Measurements from ENCODE around the gene IQCE.

The IQCE gene

DNA sequence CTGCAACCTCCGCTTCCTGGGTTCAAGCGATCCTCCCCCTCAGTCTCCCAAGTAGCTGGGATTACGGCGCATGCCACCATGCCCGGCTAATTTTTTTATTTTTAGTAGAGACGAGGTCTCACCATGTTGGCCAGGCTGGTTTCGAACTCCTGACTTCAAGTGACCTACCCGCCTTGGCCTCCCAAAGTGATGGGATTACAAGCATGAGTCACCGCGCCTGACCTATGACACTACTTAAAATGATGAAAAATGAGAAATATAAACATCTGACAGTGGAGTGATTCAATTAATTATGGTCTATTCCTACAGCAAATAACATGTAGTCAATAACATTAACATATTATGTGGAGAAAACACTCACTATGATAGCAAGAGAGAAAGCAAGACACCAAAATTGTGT is 5.7 kb upstream of the IQCE start (continued):
- TF ChIP-seq TSHZ2 (CRISPR knock-in tag; IDR thresholded peaks at IDR 0.05) (no peak), ZC3H10 (CRISPR knock-in tag; IDR thresholded peaks at IDR 0.05) (no peak), ESRRG (CRISPR knock-in tag; IDR thresholded peaks at IDR 0.05) (no peak), CREB5 (CRISPR knock-in tag; IDR thresholded peaks at IDR 0.05; ENCODE audit: low read depth) (no peak), TOX (CRISPR knock-in tag; IDR thresholded peaks at IDR 0.05; ENCODE audit: borderline replicate concordance) (no peak), TCF4 (CRISPR knock-in tag; IDR thresholded peaks at IDR 0.05; ENCODE audit: borderline replicate concordance) (no peak), SNAI2 (CRISPR knock-in tag; IDR thresholded peaks at IDR 0.05) (no peak), ARNTL (CRISPR knock-in tag; IDR thresholded peaks at IDR 0.05; ENCODE audit: borderline replicate concordance, low read depth) (no peak), ZNF8 (CRISPR knock-in tag; IDR thresholded peaks at IDR 0.05) (no peak), POU6F1 (CRISPR knock-in tag; IDR thresholded peaks at IDR 0.05; ENCODE audit: borderline replicate concordance, low read depth) (no peak), BACH2 (CRISPR knock-in tag; IDR thresholded peaks at IDR 0.05; ENCODE audit: borderline replicate concordance) (no peak), OSR1 (CRISPR knock-in tag; IDR thresholded peaks at IDR 0.05) (no peak), CSDC2 (CRISPR knock-in tag; IDR thresholded peaks at IDR 0.05) (no peak), PPARA (CRISPR knock-in tag; IDR thresholded peaks at IDR 0.05; ENCODE audit: borderline replicate concordance) (no peak)

GRCh38 chr7:2553831-2554581 is 4.8 kb upstream of the IQCE start:
- TF ChIP-seq CSDC2 (CRISPR knock-in tag; IDR thresholded peaks at IDR 0.05) (no peak), ZFP30 (CRISPR knock-in tag; IDR thresholded peaks at IDR 0.05) (no peak), ESRRG (CRISPR knock-in tag; IDR thresholded peaks at IDR 0.05) (no peak), PPARA (CRISPR knock-in tag; IDR thresholded peaks at IDR 0.05; ENCODE audit: borderline replicate concordance) (no peak), ZFP3 (CRISPR knock-in tag; IDR thresholded peaks at IDR 0.05) (no peak), OSR1 (CRISPR knock-in tag; IDR thresholded peaks at IDR 0.05) (no peak), POU6F1 (CRISPR knock-in tag; IDR thresholded peaks at IDR 0.05; ENCODE audit: borderline replicate concordance, low read depth) (no peak)
- no peak for ATAC-seq

GRCh38 chr7:2554661-2555111 is 4.1 kb upstream of the IQCE start:
- no peak for TF ChIP-seq ZNF8 (CRISPR knock-in tag; IDR thresholded peaks at IDR 0.05)
- no peak for TF ChIP-seq ZFP30 (CRISPR knock-in tag; IDR thresholded peaks at IDR 0.05)
- TF ChIP-seq ESRRG (CRISPR knock-in tag; IDR thresholded peaks at IDR 0.05) = no peak
- TF ChIP-seq TCF4 (CRISPR knock-in tag; IDR thresholded peaks at IDR 0.05; ENCODE audit: borderline replicate concordance) = no peak
- no peak for TF ChIP-seq RARB (CRISPR knock-in tag; IDR thresholded peaks at IDR 0.05)
- no peak for TF ChIP-seq ISL1 (CRISPR knock-in tag; IDR thresholded peaks at IDR 0.05)
- TF ChIP-seq ZNF70 (CRISPR knock-in tag; IDR thresholded peaks at IDR 0.05) = no peak
- no peak for TF ChIP-seq TSHZ2 (CRISPR knock-in tag; IDR thresholded peaks at IDR 0.05)
- no peak for TF ChIP-seq ZNF565 (CRISPR knock-in tag; conservative IDR thresholded peaks at IDR 0.05; ENCODE audit: low read depth)
- TF ChIP-seq GLIS3 (CRISPR knock-in tag; IDR thresholded peaks at IDR 0.05) = no peak
- TF ChIP-seq CREB5 (CRISPR knock-in tag; IDR thresholded peaks at IDR 0.05; ENCODE audit: low read depth) = no peak
- no peak for TF ChIP-seq BACH2 (CRISPR knock-in tag; IDR thresholded peaks at IDR 0.05; ENCODE audit: borderline replicate concordance)
- no peak for TF ChIP-seq CSRNP3 (CRISPR knock-in tag; IDR thresholded peaks at IDR 0.05)
- TF ChIP-seq ZC3H10 (CRISPR knock-in tag; IDR thresholded peaks at IDR 0.05) = no peak
- TF ChIP-seq SNAI2 (CRISPR knock-in tag; IDR thresholded peaks at IDR 0.05) = no peak
- TF ChIP-seq ZFP3 (CRISPR knock-in tag; IDR thresholded peaks at IDR 0.05) = no peak
- ATAC-seq = no peak
